A673 (cell line): ENCODE measurements around the gene ADAM19.

Source experiments
- EZH2 ChIP-seq: fragments of 200-600 bp; sonication (generic); IDR thresholded peaks from 2 replicates; pipeline ENCODE4 v1.6.1; 2017; ENCODE audit warnings: borderline replicate concordance, low read depth, mild to moderate bottlenecking, mixed read lengths, antibody characterized with exemption, low read length; ENCODE audit not compliant: poor library complexity, severe bottlenecking
- TF ChIP-seq, protein P1 (sequence below): fragments of 300-800, 200-600 bp; sonication (generic); conservative IDR thresholded peaks from 2 replicates; pipeline ENCODE4 v1.5.1; 2017; ENCODE audit warnings: low read depth, mild to moderate bottlenecking, antibody characterized with exemption, low read length, moderate library complexity, mixed read lengths

DNA sequence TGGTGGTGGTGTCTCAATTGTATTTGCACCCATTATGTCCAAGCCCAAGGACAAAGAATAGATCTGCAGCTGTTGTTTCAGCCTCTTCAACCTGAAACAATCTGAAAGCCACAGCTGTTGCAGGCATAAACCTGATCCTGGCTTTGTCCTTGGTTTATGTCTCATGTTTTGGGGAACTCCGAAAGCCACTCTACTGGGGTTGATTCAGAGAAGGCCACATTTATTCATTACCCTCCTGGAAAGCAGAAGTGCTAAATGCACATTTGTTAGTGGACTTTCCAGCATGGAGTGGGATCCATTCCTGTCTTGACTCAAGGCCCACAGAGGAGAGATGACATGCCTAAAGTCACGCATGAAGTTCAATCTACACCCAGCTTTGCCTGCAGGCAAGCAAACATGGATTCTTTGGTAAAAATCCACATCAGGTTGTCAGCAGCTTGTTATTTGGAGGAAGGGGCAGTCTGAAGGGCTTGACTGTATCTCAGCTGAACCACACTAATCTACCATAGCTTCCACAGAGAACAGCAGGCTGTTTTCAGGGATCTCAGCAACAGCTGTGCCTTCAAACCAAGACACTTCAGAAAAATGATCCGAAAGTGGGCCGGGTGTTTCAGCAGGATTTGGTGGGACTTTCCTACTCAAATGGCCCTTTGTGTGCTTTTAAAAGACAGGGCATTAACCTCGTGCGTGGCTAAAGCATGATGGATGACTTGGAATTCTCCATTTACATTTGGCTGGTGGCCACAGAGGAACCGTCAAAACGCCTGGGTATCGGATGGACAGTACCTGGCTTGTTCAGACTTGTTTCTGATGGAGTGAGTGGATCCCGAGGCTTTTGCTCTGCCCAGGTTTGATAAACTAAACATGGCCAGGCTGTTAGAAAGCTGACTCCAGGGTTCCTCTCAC lies 36.2 kb upstream of the ADAM19 start:
- TF ChIP-seq, protein P1, sequence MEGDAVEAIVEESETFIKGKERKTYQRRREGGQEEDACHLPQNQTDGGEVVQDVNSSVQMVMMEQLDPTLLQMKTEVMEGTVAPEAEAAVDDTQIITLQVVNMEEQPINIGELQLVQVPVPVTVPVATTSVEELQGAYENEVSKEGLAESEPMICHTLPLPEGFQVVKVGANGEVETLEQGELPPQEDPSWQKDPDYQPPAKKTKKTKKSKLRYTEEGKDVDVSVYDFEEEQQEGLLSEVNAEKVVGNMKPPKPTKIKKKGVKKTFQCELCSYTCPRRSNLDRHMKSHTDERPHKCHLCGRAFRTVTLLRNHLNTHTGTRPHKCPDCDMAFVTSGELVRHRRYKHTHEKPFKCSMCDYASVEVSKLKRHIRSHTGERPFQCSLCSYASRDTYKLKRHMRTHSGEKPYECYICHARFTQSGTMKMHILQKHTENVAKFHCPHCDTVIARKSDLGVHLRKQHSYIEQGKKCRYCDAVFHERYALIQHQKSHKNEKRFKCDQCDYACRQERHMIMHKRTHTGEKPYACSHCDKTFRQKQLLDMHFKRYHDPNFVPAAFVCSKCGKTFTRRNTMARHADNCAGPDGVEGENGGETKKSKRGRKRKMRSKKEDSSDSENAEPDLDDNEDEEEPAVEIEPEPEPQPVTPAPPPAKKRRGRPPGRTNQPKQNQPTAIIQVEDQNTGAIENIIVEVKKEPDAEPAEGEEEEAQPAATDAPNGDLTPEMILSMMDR = no peak
- no peak for TF ChIP-seq EZH2
